Measurements from ENCODE around the gene ATP11A.

DNA sequence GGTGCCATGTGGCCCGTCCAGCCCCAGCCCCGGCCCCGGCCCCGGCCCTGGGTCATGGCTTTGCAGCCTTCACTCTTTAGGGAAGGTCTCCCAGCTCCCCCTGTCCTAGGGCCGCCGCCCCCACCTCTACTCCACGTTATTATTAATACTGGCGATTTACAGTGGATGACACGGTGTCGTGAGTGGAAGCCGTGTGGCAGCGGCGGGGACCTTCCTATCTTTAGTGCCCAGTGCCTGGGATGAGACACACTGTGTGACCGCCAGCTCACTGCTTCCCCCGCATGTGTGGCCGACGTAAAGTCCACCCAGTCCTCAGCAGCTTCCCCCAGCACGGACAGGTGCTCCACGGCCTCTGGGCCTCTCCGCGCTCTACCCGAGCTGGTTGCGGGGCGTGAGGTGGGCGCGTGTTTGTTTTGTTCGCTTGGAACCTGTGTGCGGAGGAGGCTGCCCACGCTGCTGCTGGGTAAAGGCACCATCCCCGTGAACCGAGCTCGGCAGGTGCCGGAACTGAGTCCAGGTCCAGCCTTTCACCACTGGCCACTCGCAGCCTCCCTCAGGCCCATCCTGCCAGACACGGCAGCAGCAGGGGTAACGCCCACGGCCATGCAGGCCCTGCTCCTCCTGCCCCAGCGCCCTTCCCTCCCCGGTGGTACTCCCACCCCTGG lies 208.2 kb downstream of the ATP11A start:
- TF ChIP-seq POLR2A (IDR thresholded peaks at IDR 0.05) = no peak
- TF ChIP-seq, protein P1, sequence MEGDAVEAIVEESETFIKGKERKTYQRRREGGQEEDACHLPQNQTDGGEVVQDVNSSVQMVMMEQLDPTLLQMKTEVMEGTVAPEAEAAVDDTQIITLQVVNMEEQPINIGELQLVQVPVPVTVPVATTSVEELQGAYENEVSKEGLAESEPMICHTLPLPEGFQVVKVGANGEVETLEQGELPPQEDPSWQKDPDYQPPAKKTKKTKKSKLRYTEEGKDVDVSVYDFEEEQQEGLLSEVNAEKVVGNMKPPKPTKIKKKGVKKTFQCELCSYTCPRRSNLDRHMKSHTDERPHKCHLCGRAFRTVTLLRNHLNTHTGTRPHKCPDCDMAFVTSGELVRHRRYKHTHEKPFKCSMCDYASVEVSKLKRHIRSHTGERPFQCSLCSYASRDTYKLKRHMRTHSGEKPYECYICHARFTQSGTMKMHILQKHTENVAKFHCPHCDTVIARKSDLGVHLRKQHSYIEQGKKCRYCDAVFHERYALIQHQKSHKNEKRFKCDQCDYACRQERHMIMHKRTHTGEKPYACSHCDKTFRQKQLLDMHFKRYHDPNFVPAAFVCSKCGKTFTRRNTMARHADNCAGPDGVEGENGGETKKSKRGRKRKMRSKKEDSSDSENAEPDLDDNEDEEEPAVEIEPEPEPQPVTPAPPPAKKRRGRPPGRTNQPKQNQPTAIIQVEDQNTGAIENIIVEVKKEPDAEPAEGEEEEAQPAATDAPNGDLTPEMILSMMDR (IDR thresholded peaks at IDR 0.05) = no peak

All from thyroid gland (tissue), 4 donors.